Liver (tissue), 9 donors: ENCODE data around the gene DGKD. TPM values are rescaled to one million over a fixed set of nuclear protein-coding genes. Genes with fewer than 3 reads are reported as not detected.

Experiments used
- DNase-seq: peaks from one replicate; pipeline ENCODE4 v3.0.0-alpha.2; 2017; ENCODE audit warnings: low spot score
- H3K27ac ChIP-seq, 2 donors: one replicate each; pipeline ENCODE4 v1.7.0; 2013; ENCODE audit warnings: inconsistent platforms in 2 of 2, low read length in 2 of 2, control low read depth in 1 of 2, low read depth in 1 of 2, mild to moderate bottlenecking in 1 of 2
- H3K27me3 ChIP-seq, 4 donors: one replicate each; pipeline versions ENCODE4 v1.6.1 to v1.7.0; 2013; ENCODE audit warnings: low read length in 3 of 4, inconsistent platforms in 1 of 4, mild to moderate bottlenecking in 1 of 4, moderate library complexity in 1 of 4; ENCODE audit not compliant: control insufficient read depth in 4 of 4, insufficient read depth in 4 of 4
- H3K36me3 ChIP-seq, 4 donors: one replicate each; pipeline versions ENCODE4 v1.6.1 to v1.7.0; 2013; ENCODE audit warnings: low read length in 3 of 4, mild to moderate bottlenecking in 3 of 4, low read depth in 1 of 4, moderate library complexity in 1 of 4; ENCODE audit not compliant: control insufficient read depth in 4 of 4, insufficient read depth in 3 of 4
- H3K4me1 ChIP-seq, 4 donors: one replicate each; pipeline versions ENCODE4 v1.6.1 to v1.7.0; 2013; ENCODE audit warnings: low read length in 3 of 4, mild to moderate bottlenecking in 3 of 4, moderate library complexity in 1 of 4; ENCODE audit not compliant: control insufficient read depth in 4 of 4, insufficient read depth in 4 of 4
- H3K4me3 ChIP-seq, 3 donors: one replicate each; pipeline versions ENCODE4 v1.6.1 to v1.7.0; 2013; ENCODE audit warnings: low read length in 3 of 3, control low read depth in 1 of 3, low read depth in 1 of 3, mild to moderate bottlenecking in 1 of 3
- H3K9ac ChIP-seq, 2 donors: one replicate each; pipeline ENCODE4 v1.7.0; 2013; ENCODE audit warnings: low read length in 2 of 2, mild to moderate bottlenecking in 2 of 2, moderate library complexity in 2 of 2, control low read depth in 1 of 2, low read depth in 1 of 2
- H3K9me3 ChIP-seq, 4 donors: one replicate each; pipeline versions ENCODE4 v1.6.1 to v1.7.0; 2013; ENCODE audit warnings: low read length in 3 of 4; ENCODE audit not compliant: control insufficient read depth in 4 of 4
- EGR1 ChIP-seq, 2 donors: IDR thresholded peaks; 2 replicates each; pipeline ENCODE4 v1.6.1; 2016 to 2018; ENCODE audit warnings: antibody characterized with exemption in 2 of 2, low read depth in 2 of 2
- FOXA1 ChIP-seq: IDR thresholded peaks from 2 replicates; pipeline ENCODE4 v1.6.1; 2016; ENCODE audit warnings: antibody characterized with exemption
- FOXA2 ChIP-seq: IDR thresholded peaks from 2 replicates; pipeline ENCODE4 v1.6.1; 2016; ENCODE audit warnings: antibody characterized with exemption
- GABPA ChIP-seq, 2 donors: IDR thresholded peaks in 1 of 2; conservative IDR thresholded peaks in 1 of 2; 2 replicates each; pipeline ENCODE4 v1.6.1; 2016; ENCODE audit warnings: antibody characterized with exemption in 2 of 2, mild to moderate bottlenecking in 1 of 2, moderate library complexity in 1 of 2
- HNF4G ChIP-seq: IDR thresholded peaks from 2 replicates; pipeline ENCODE4 v1.6.1; 2016; ENCODE audit warnings: antibody characterized with exemption
- JUND ChIP-seq, 2 donors: IDR thresholded peaks; 2 replicates each; pipeline ENCODE4 v1.6.1; 2016; ENCODE audit warnings: antibody characterized with exemption in 2 of 2
- NR2F2 ChIP-seq: IDR thresholded peaks from 2 replicates; pipeline ENCODE4 v1.6.1; 2016; ENCODE audit warnings: antibody characterized with exemption
- RAD21 ChIP-seq, 2 donors: IDR thresholded peaks; 2 replicates each; pipeline ENCODE4 v1.6.1; 2016; ENCODE audit warnings: antibody characterized with exemption in 2 of 2, mild to moderate bottlenecking in 2 of 2
- RXRA ChIP-seq, 2 donors: IDR thresholded peaks; 2 replicates each; pipeline ENCODE4 v1.6.1; 2017 to 2018; ENCODE audit warnings: antibody characterized with exemption in 2 of 2, mild to moderate bottlenecking in 1 of 2
- SP1 ChIP-seq: IDR thresholded peaks from 2 replicates; pipeline ENCODE4 v1.6.1; 2018; ENCODE audit warnings: antibody characterized with exemption, mild to moderate bottlenecking
- TAF1 ChIP-seq: conservative IDR thresholded peaks from 2 replicates; pipeline ENCODE4 v1.6.1; 2016; ENCODE audit warnings: antibody characterized with exemption, mild to moderate bottlenecking
- YY1 ChIP-seq: IDR thresholded peaks from 2 replicates; pipeline ENCODE4 v1.6.1; 2016; ENCODE audit warnings: antibody characterized with exemption, mild to moderate bottlenecking
- WGBS: extraction: QIAGEN DNeasy Blood & Tissue Kit; methylation state at CpG from one replicate; pipeline ENCODE4 v1.1.7; 2013; 5-methylcytosine and 5-hydroxymethylcytosine counted together
- polyA plus RNA-seq, 2 donors: library from polyadenylated mRNA; stranded (reverse) in 1 of 2; unstranded in 1 of 2; fragments of 200-250 nt in 1 of 2; fragments of >200 nt in 1 of 2; fragmentation: Nextera tagmentation in 1 of 2; extraction: Ambion mirVana in 1 of 2; gene quantifications; one replicate each; pipeline versions ENCODE4 v1.2.1 to v1.2.3, GENCODE V29; 2013 to 2015
- total RNA-seq, 2 donors: library from RNA; depleted of rRNA; stranded (reverse); fragments of >200 nt; gene quantifications; one replicate each; pipeline ENCODE4 v1.2.3, GENCODE V29; 2014
- TF ChIP-seq, protein P1 (sequence below): IDR thresholded peaks from 2 replicates; pipeline ENCODE4 v1.6.1; 2016; ENCODE audit warnings: antibody characterized with exemption
- TF ChIP-seq, protein P2 (sequence below): IDR thresholded peaks from 2 replicates; pipeline ENCODE4 v1.6.1; 2016; ENCODE audit warnings: antibody characterized with exemption
- TF ChIP-seq, protein P3 (sequence below): IDR thresholded peaks from 2 replicates; pipeline ENCODE4 v1.6.1; 2016; ENCODE audit warnings: antibody characterized with exemption
- TF ChIP-seq, protein P4 (sequence below): fragments of 150-350 bp; IDR thresholded peaks from 2 replicates; pipeline ENCODE4 v1.5.1; 2017; ENCODE audit warnings: improper control_type of control experiment, low read depth, low read length; ENCODE audit not compliant: missing input control
- donor health status: healthy.
- donor health status: healthy.
- donor health status: healthy.
- donor health status: healthy.
- donor health status: healthy.

DGKD gene
- total and polyA plus RNA-seq, 4 donors: 4.8 to 16.4 (median 8.2) TPM

DNA sequence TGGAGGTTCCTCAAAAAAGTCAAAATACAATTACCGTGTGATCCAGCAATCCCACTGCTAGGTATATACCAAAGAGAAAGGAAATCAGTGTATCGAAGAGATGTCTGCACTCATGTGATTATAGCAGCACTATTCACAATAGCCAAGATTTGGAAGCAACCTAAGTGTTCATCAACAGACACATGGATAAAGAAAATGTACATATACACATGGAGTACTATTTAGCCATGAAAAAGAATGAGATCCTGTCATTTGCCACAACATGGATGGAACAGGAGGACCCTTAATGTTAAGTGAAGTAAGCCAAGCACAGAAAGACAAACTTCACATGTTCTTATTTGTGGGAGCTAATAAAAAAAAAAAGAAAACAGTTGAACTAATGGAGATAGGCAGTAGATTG, 78.7 kb downstream of the DGKD start:
- TF ChIP-seq JUND (IDR thresholded peaks at IDR 0.05) (no peak), RXRA (IDR thresholded peaks at IDR 0.05) (no peak), FOXA1 (no peak), EGR1 (IDR thresholded peaks at IDR 0.05; ENCODE audit: low read depth in 2 of 2) (no peak)
- TF ChIP-seq, protein P1, sequence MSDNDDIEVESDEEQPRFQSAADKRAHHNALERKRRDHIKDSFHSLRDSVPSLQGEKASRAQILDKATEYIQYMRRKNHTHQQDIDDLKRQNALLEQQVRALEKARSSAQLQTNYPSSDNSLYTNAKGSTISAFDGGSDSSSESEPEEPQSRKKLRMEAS: no peak
- 97% methylated on average over 2 of the region's 2 CpGs for WGBS
- H3K27ac ChIP-seq: no peak overlapping the region

DNA sequence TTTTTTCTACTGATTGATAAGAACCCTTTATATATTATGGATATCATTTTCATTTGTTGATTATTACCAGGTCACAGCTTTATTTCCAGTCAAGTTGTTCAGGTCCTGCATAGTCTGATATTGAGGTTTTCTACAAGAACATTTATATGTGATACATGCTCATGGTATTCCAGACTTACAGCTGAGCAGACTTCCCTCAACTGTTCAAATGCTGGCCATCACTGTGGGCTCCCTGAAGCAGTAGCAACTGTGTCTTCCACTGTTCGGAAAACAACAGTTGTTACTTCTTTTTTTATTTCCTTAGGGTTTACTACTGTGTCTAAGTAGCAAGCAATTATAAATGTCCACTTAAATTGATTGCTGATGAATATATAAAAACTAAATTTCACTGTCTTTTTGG, 79.5 kb downstream of the DGKD start:
- no peak overlapping the region for H3K27ac ChIP-seq
- peaks cover 0 to 34% (median 17%) of the 10 kb centered on the region in 4 donors for H3K36me3 ChIP-seq
- no peaks in the 10 kb centered on the region for H3K4me1 ChIP-seq
- TF ChIP-seq, protein P2, sequence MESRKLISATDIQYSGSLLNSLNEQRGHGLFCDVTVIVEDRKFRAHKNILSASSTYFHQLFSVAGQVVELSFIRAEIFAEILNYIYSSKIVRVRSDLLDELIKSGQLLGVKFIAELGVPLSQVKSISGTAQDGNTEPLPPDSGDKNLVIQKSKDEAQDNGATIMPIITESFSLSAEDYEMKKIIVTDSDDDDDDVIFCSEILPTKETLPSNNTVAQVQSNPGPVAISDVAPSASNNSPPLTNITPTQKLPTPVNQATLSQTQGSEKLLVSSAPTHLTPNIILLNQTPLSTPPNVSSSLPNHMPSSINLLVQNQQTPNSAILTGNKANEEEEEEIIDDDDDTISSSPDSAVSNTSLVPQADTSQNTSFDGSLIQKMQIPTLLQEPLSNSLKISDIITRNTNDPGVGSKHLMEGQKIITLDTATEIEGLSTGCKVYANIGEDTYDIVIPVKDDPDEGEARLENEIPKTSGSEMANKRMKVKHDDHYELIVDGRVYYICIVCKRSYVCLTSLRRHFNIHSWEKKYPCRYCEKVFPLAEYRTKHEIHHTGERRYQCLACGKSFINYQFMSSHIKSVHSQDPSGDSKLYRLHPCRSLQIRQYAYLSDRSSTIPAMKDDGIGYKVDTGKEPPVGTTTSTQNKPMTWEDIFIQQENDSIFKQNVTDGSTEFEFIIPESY: no peak
- TF ChIP-seq JUND (IDR thresholded peaks at IDR 0.05) (no peak), SP1 (no peak), YY1 (no peak), GABPA (IDR thresholded peaks at IDR 0.05 in 1 of 2, conservative IDR thresholded peaks at IDR 0.05 in 1 of 2) (no peak), FOXA1 (no peak), HNF4G (no peak), RAD21 (IDR thresholded peaks at IDR 0.05) (no peak), RXRA (IDR thresholded peaks at IDR 0.05) (no peak), EGR1 (IDR thresholded peaks at IDR 0.05; ENCODE audit: low read depth in 2 of 2) (no peak)
- TF ChIP-seq, protein P1: no peak
- H3K9ac ChIP-seq: no peak overlapping the region
- H3K9me3 ChIP-seq: no peaks in the 10 kb centered on the region
- DNase-seq: no peak
- WGBS: 93% methylated on average over 1 of the region's 1 CpG
- H3K4me3 ChIP-seq: no peak overlapping the region
- no peaks in the 10 kb centered on the region for H3K27me3 ChIP-seq

More for the DNA sequence above, 78.7 kb downstream of the DGKD start:
- peaks cover 0 to 28% (median 13%) of the 10 kb centered on the region in 4 donors for H3K36me3 ChIP-seq
- no peak overlapping the region for H3K4me3 ChIP-seq
- no peaks in the 10 kb centered on the region for H3K27me3 ChIP-seq
- H3K9ac ChIP-seq: no peak overlapping the region
- DNase-seq: no peak
- no peaks in the 10 kb centered on the region for H3K4me1 ChIP-seq
- H3K9me3 ChIP-seq: no peaks in the 10 kb centered on the region

DNA sequence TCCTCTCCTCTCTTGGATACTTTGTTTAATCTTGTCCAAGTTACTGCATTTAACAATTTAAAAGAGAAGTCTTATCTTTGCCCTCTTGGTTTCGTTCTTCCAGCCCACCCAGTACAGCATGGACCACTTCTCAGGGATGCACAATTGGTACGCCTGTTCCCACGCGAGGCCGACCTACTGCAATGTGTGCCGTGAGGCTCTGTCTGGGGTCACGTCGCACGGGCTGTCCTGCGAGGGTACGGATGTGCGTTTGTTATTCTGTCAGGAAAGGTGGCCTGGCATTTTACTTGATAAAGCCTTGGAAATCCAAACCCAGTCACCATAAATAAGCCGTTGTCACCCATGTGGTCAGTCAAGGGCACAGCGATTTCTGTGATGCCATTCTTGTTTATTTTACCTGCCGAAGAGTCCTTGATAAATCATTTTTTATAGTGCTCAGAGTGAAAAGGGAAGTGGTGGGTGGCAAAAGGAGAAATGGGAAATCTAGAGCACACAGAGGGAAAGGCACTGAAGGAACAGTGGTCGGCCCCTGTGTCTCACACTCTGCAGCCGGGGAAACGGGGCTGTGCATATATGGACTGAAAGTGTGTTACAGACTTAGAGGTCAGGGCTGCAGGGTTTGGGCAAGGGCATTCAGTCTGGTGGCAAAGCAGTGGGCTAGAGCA, 80.5 kb downstream of the DGKD start:
- H3K36me3 ChIP-seq: peaks cover 2 to 42% (median 18%) of the 10 kb centered on the region in 4 donors

More for the DNA sequence above, 80.5 kb downstream of the DGKD start:
- Histone ChIP-seq H3K4me1 (no peaks in the 10 kb centered on the region), H3K27ac (no peak overlapping the region), H3K9ac (no peak overlapping the region), H3K27me3 (no peaks in the 10 kb centered on the region), H3K9me3 (no peaks in the 10 kb centered on the region), H3K4me3 (no peak overlapping the region)
- DNase-seq: no peak
- TF ChIP-seq SP1 (no peak), HNF4G (no peak), TAF1 (no peak), NR2F2 (no peak), RAD21 (IDR thresholded peaks at IDR 0.05) (no peak), YY1 (no peak), GABPA (IDR thresholded peaks at IDR 0.05 in 1 of 2, conservative IDR thresholded peaks at IDR 0.05 in 1 of 2) (no peak), FOXA1 (no peak), RXRA (IDR thresholded peaks at IDR 0.05) (no peak), FOXA2 (no peak), EGR1 (IDR thresholded peaks at IDR 0.05; ENCODE audit: low read depth in 2 of 2) (no peak)
- TF ChIP-seq, protein P2: no peak
- TF ChIP-seq, protein P3, sequence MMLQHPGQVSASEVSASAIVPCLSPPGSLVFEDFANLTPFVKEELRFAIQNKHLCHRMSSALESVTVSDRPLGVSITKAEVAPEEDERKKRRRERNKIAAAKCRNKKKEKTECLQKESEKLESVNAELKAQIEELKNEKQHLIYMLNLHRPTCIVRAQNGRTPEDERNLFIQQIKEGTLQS: no peak
- TF ChIP-seq, protein P4, sequence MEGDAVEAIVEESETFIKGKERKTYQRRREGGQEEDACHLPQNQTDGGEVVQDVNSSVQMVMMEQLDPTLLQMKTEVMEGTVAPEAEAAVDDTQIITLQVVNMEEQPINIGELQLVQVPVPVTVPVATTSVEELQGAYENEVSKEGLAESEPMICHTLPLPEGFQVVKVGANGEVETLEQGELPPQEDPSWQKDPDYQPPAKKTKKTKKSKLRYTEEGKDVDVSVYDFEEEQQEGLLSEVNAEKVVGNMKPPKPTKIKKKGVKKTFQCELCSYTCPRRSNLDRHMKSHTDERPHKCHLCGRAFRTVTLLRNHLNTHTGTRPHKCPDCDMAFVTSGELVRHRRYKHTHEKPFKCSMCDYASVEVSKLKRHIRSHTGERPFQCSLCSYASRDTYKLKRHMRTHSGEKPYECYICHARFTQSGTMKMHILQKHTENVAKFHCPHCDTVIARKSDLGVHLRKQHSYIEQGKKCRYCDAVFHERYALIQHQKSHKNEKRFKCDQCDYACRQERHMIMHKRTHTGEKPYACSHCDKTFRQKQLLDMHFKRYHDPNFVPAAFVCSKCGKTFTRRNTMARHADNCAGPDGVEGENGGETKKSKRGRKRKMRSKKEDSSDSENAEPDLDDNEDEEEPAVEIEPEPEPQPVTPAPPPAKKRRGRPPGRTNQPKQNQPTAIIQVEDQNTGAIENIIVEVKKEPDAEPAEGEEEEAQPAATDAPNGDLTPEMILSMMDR: no peak
- TF ChIP-seq, protein P1: no peak
- 92% methylated on average over 18 of the region's 18 CpGs for WGBS
